Measurements from ENCODE around the gene PLS1.
"Not testable (repeated sequence)": the region's sequence is repeated elsewhere in the genome, so short reads cannot be mapped to it uniquely, and the experiment has no call there.

The PLS1 gene

GRCh38 chr3:142597906-142598305 lies 1.7 kb downstream of the PLS1 start:
- no peak for DNase-seq

- no peak for DNase-seq
Measured at GRCh38 chr3:142601713-142602112, 5.5 kb downstream of the PLS1 start.

GRCh38 chr3:142602619-142603385 lies 6.6 kb downstream of the PLS1 start:
- no peak for DNase-seq

GRCh38 chr3:142603386-142603705 lies 7.2 kb downstream of the PLS1 start:
- not testable (repeated sequence) for DNase-seq

GRCh38 chr3:142604940-142605339 lies 8.7 kb downstream of the PLS1 start:
- DNase-seq = no peak

GRCh38 chr3:142608631-142609030 lies 12.4 kb downstream of the PLS1 start:
- DNase-seq = no peak

- no peak for DNase-seq
Measured at GRCh38 chr3:142609136-142609535, 12.9 kb downstream of the PLS1 start.

- no peak for DNase-seq
Measured at GRCh38 chr3:142611206-142611605, 15.0 kb downstream of the PLS1 start.

GRCh38 chr3:142613491-142613890 lies 17.3 kb downstream of the PLS1 start:
- no peak for DNase-seq

GRCh38 chr3:142614059-142614626 lies 17.9 kb downstream of the PLS1 start:
- DNase-seq = no peak

- no peak for DNase-seq
Measured at GRCh38 chr3:142615171-142615570, 19.0 kb downstream of the PLS1 start.

- DNase-seq = no peak
Measured at GRCh38 chr3:142618917-142619461, 22.8 kb downstream of the PLS1 start.

- DNase-seq = no peak
Measured at GRCh38 chr3:142622405-142622804, 26.2 kb downstream of the PLS1 start.

GRCh38 chr3:142623194-142623593 lies 27.0 kb downstream of the PLS1 start:
- no peak for DNase-seq

GRCh38 chr3:142624341-142625152 lies 28.4 kb downstream of the PLS1 start:
- DNase-seq = no peak

GRCh38 chr3:142625153-142625440 lies 28.9 kb downstream of the PLS1 start:
- DNase-seq = no peak

- DNase-seq = no peak
Measured at GRCh38 chr3:142626971-142627370, 30.8 kb downstream of the PLS1 start.

- DNase-seq = no peak
Measured at GRCh38 chr3:142628801-142629200, 32.6 kb downstream of the PLS1 start.

GRCh38 chr3:142633073-142633472 lies 36.9 kb downstream of the PLS1 start:
- DNase-seq = no peak

- no peak for DNase-seq
Measured at GRCh38 chr3:142636050-142636449, 39.9 kb downstream of the PLS1 start.

GRCh38 chr3:142636664-142637063 lies 40.5 kb downstream of the PLS1 start:
- no peak for DNase-seq

GRCh38 chr3:142638291-142638690 lies 42.1 kb downstream of the PLS1 start:
- no peak for DNase-seq

GRCh38 chr3:142641504-142641903 lies 45.3 kb downstream of the PLS1 start:
- no peak for DNase-seq

GRCh38 chr3:142642956-142643355 lies 46.8 kb downstream of the PLS1 start:
- DNase-seq = no peak
